SK-N-SH (cell line): ENCODE measurements around the gene RBM4. TPM values are rescaled to one million over a fixed set of nuclear protein-coding genes. Genes with fewer than 3 reads are reported as not detected.

Experiments
- CTCF ChIA-PET: fragments of 300-600, 350-600 bp; formaldehyde crosslinking; extraction: SDS; loops from one replicate; lab custom pipeline; 2021; lab: Yijun Ruan, JAX
- POLR2A ChIA-PET: fragments of 350-600 bp; sonication (Branson Sonifier 250); formaldehyde crosslinking; extraction: SDS; loops from one replicate; lab custom pipeline; 2020; ENCODE audit warnings: antibody characterized with exemption, inconsistent platforms; lab: Yijun Ruan, JAX
- DNase-seq: peaks from one replicate; pipeline ENCODE4 v3.0.0; 2012
- H2AFZ ChIP-seq: fragments of 200-600 bp; sonication (generic); 2 replicates; pipeline ENCODE4 v1.8.1; 2016; ENCODE audit warnings: antibody characterized with exemption, mild to moderate bottlenecking, low read depth
- H3F3A ChIP-seq: fragments of 200-600 bp; sonication (generic); replicated peaks from 2 replicates; pipeline ENCODE3; 2016; ENCODE audit warnings: antibody characterized with exemption, mild to moderate bottlenecking; ENCODE audit not compliant: insufficient read depth
- H3K27ac ChIP-seq, 2 experiments: fragments of 200-500 bp in 1 of 2; fragments of 200-600 bp in 1 of 2; sonication (Bioruptor generic) in 1 of 2; sonication (generic), shearing (Covaris generic) in 1 of 2; 2 replicates each; pipeline versions ENCODE4 v1.5.1 to v1.6.1; 2014 to 2016; ENCODE audit warnings: low read depth in 2 of 2, inconsistent platforms in 1 of 2, low read length in 1 of 2, mild to moderate bottlenecking in 1 of 2, mixed read lengths in 1 of 2
- H3K27me3 ChIP-seq: fragments of 200-600 bp; sonication (generic), shearing (Covaris generic); 2 replicates; pipeline ENCODE4 v1.6.1; 2016; ENCODE audit warnings: mixed run types; ENCODE audit not compliant: insufficient read depth
- H3K36me3 ChIP-seq, 2 experiments: fragments of 200-500 bp in 1 of 2; fragments of 200-600 bp in 1 of 2; sonication (Bioruptor generic) in 1 of 2; sonication (generic) in 1 of 2; replicated peaks in 1 of 2; 2 replicates each; pipeline versions ENCODE3 to v1.5.1; 2014 to 2016; ENCODE audit warnings: low read length in 1 of 2, mild to moderate bottlenecking in 1 of 2; ENCODE audit not compliant: insufficient read depth in 2 of 2, control insufficient read depth in 1 of 2
- H3K4me1 ChIP-seq, 2 experiments: fragments of 200-500 bp in 1 of 2; fragments of 200-600 bp in 1 of 2; sonication (Bioruptor generic) in 1 of 2; sonication (generic), shearing (Covaris generic) in 1 of 2; 2 replicates each; pipeline versions ENCODE4 v1.5.1 to v1.6.1; 2014 to 2016; ENCODE audit warnings: low read depth in 1 of 2, low read length in 1 of 2, mixed run types in 1 of 2; ENCODE audit not compliant: insufficient read depth in 2 of 2, control insufficient read depth in 1 of 2
- H3K4me2 ChIP-seq: fragments of 200-600 bp; sonication (generic), shearing (Covaris generic); 2 replicates; pipeline ENCODE4 v1.6.1; 2017; ENCODE audit warnings: mixed run types
- H3K4me3 ChIP-seq, 2 experiments: fragments of 200-500 bp in 1 of 2; fragments of 200-600 bp in 1 of 2; sonication (Bioruptor generic) in 1 of 2; sonication (generic), shearing (Covaris generic) in 1 of 2; 2 replicates each; pipeline versions ENCODE4 v1.5.1 to v1.8.1; 2014 to 2016; ENCODE audit warnings: low read depth in 2 of 2, inconsistent platforms in 1 of 2, low read length in 1 of 2, mild to moderate bottlenecking in 1 of 2, mixed read lengths in 1 of 2, moderate library complexity in 1 of 2
- H3K79me2 ChIP-seq: fragments of 200-600 bp; sonication (generic); 2 replicates; pipeline ENCODE4 v1.8.1; 2017; ENCODE audit warnings: mild to moderate bottlenecking; ENCODE audit not compliant: insufficient read depth
- H3K9ac ChIP-seq: fragments of 200-600 bp; sonication (generic); 2 replicates; pipeline ENCODE4 v1.6.1; 2017; ENCODE audit warnings: mixed run types
- H3K9me2 ChIP-seq: fragments of 200-600 bp; sonication (generic); 2 replicates; pipeline ENCODE4 v1.6.1; 2017; ENCODE audit warnings: mixed run types
- H3K9me3 ChIP-seq: fragments of 200-600 bp; sonication (generic); 2 replicates; pipeline ENCODE4 v1.6.1; 2017; ENCODE audit warnings: mixed run types, mild to moderate bottlenecking, moderate library complexity
- H4K20me1 ChIP-seq: fragments of 200-600 bp; sonication (generic); 2 replicates; pipeline ENCODE4 v1.6.1; 2017; ENCODE audit warnings: mild to moderate bottlenecking, mixed run types; ENCODE audit not compliant: insufficient read depth
- CHD2 ChIP-seq: fragments of 150-350 bp; IDR thresholded peaks from 2 replicates; pipeline ENCODE4 v1.6.1; 2018; ENCODE audit warnings: low read length; ENCODE audit not compliant: partially characterized antibody
- EP300 ChIP-seq, 2 experiments: IDR thresholded peaks; 2 replicates each; pipeline versions ENCODE4 v1.4.0 to v1.6.1; 2012; ENCODE audit warnings: borderline replicate concordance in 1 of 2, low read depth in 1 of 2, low read length in 1 of 2
- EZH2phosphoT487 ChIP-seq: fragments of 200-600 bp; sonication (generic); IDR thresholded peaks from 2 replicates; pipeline ENCODE4 v1.6.1; 2017; ENCODE audit warnings: low read depth, mixed run types, mild to moderate bottlenecking, antibody characterized with exemption, moderate library complexity, borderline replicate concordance
- FOXJ3 ChIP-seq: sonication (generic); formaldehyde crosslinking; IDR thresholded peaks from 2 replicates; pipeline ENCODE4 v1.5.1; 2020; ENCODE audit warnings: mild to moderate bottlenecking, missing genetic modification reagents
- FOXM1 ChIP-seq: IDR thresholded peaks from 2 replicates; pipeline ENCODE4 v1.4.0; 2012; ENCODE audit warnings: low read depth, mild to moderate bottlenecking
- GABPA ChIP-seq: IDR thresholded peaks from 2 replicates; pipeline ENCODE4 v1.4.0; 2012; ENCODE audit warnings: low read depth, mild to moderate bottlenecking
- GATA2 ChIP-seq: sonication (generic); formaldehyde crosslinking; IDR thresholded peaks from 2 replicates; pipeline ENCODE4 v1.5.0; 2020; ENCODE audit warnings: mild to moderate bottlenecking, missing genetic modification reagents
- JUND ChIP-seq: IDR thresholded peaks from 2 replicates; pipeline ENCODE4 v1.4.0; 2012
- RFX5 ChIP-seq: IDR thresholded peaks from 2 replicates; pipeline ENCODE4 v1.6.1; 2012; ENCODE audit warnings: mild to moderate bottlenecking, improper control_type of control experiment, low read length
- RXRA ChIP-seq: IDR thresholded peaks from 2 replicates; pipeline ENCODE4 v1.4.0; 2012; ENCODE audit warnings: low read depth, mild to moderate bottlenecking, borderline replicate concordance
- SIN3A ChIP-seq: IDR thresholded peaks from 2 replicates; pipeline ENCODE4 v1.6.1; 2012; ENCODE audit warnings: low read depth, mild to moderate bottlenecking, low read length, moderate library complexity, borderline replicate concordance
- SMC3 ChIP-seq: IDR thresholded peaks from 2 replicates; pipeline ENCODE4 v1.6.1; 2012; ENCODE audit warnings: low read depth, low read length, improper control_type of control experiment
- TEAD4 ChIP-seq: IDR thresholded peaks from 2 replicates; pipeline ENCODE4 v1.4.0; 2012; ENCODE audit warnings: mild to moderate bottlenecking, borderline replicate concordance; ENCODE audit not compliant: insufficient read depth
- YY1 ChIP-seq: IDR thresholded peaks from 2 replicates; pipeline ENCODE4 v1.4.0; 2012; ENCODE audit warnings: low read depth, mild to moderate bottlenecking
- WGBS: methylation state at CpG from one replicate; pipeline ENCODE4 v1.1.6; 2017; ENCODE audit warnings: low lambda C conversion rate; 5-methylcytosine and 5-hydroxymethylcytosine counted together
- polyA plus RNA-seq, 3 experiments: library from polyadenylated mRNA; depleted of rRNA; stranded (reverse); fragments of >200 nt; gene quantifications; 2 replicates each; pipeline ENCODE4 v1.2.3, GENCODE V29; 2012
- TF ChIP-seq, protein P1 (sequence below): IDR thresholded peaks from 2 replicates; pipeline ENCODE4; 2012
- TF ChIP-seq, protein P2 (sequence below): fragments of 150-350 bp; IDR thresholded peaks from 2 replicates; pipeline ENCODE4 v1.6.1; 2017; ENCODE audit warnings: antibody characterized with exemption, low read length, low read depth, borderline replicate concordance
- TF ChIP-seq, protein P3 (sequence below): IDR thresholded peaks from 2 replicates; pipeline ENCODE4 v1.4.0; 2012; ENCODE audit warnings: low read depth, borderline replicate concordance
- TF ChIP-seq, protein P4 (sequence below): IDR thresholded peaks from 2 replicates; pipeline ENCODE4 v1.4.0; 2012; ENCODE audit warnings: low read depth
- TF ChIP-seq, protein P5 (sequence below): IDR thresholded peaks from 2 replicates; pipeline ENCODE4 v1.4.0; 2012; ENCODE audit warnings: low read depth, borderline replicate concordance

Gene RBM4
- polyA plus RNA-seq, 1 of the 3 experiments (the other 2 are of a cell fraction) = 202 TPM

DNA sequence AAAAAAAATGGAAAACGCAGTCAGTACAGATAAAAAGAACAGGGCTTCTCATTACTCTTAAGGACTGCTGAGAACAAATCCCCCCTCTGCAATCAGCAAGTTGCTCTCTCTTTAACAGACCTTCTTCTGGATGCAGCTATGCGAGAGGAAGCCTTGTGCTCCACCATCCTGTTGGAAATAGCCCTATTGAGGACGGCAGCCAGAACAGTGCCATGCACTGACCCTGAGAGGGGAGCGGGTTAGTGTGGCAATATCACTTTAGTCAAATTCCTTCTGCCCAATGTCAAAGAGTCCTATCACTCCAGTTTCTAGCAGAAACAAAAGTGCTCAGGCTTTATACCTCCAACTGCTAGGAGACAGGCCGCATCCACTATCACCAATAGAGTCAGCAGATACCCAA, 32.3 kb downstream of the RBM4 start:
- Histone ChIP-seq H3K4me2 (no peak overlapping the region), H3K4me1 (peaks cover 8% of the 10 kb centered on the region in 2 experiments; a peak in 3 of 4 replicates), H4K20me1 (peaks cover 44% of the 10 kb centered on the region), H2AFZ (no peak overlapping the region), H3K9ac (no peak overlapping the region), H3K27ac (no peak overlapping the region), H3K4me3 (no peak overlapping the region), H3K9me2 (no peaks in the 10 kb centered on the region), H3K27me3 (no peaks in the 10 kb centered on the region), H3K36me3 (peaks cover 44 to 60% of the 10 kb centered on the region in 2 experiments), H3K9me3 (no peaks in the 10 kb centered on the region), H3F3A (peaks cover 29% of the 10 kb centered on the region), H3K79me2 (peaks cover 93% of the 10 kb centered on the region)
- TF ChIP-seq, protein P1, sequence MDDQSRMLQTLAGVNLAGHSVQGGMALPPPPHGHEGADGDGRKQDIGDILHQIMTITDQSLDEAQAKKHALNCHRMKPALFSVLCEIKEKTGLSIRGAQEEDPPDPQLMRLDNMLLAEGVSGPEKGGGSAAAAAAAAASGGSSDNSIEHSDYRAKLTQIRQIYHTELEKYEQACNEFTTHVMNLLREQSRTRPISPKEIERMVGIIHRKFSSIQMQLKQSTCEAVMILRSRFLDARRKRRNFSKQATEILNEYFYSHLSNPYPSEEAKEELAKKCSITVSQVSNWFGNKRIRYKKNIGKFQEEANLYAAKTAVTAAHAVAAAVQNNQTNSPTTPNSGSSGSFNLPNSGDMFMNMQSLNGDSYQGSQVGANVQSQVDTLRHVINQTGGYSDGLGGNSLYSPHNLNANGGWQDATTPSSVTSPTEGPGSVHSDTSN = no peak
- TF ChIP-seq RFX5 (no peak), SMC3 (no peak), GATA2 (CRISPR knock-in tag) (no peak), YY1 (no peak), RXRA (no peak), TEAD4 (no peak), GABPA (no peak), CHD2 (no peak), FOXJ3 (CRISPR knock-in tag) (no peak), JUND (no peak), FOXM1 (no peak), EZH2phosphoT487 (no peak), EP300 (IDR thresholded peaks at IDR 0.05; ENCODE audit: borderline replicate concordance in 1 of 2, low read depth in 1 of 2, low read length in 1 of 2) (no peak), SIN3A (no peak)
- TF ChIP-seq, protein P2, sequence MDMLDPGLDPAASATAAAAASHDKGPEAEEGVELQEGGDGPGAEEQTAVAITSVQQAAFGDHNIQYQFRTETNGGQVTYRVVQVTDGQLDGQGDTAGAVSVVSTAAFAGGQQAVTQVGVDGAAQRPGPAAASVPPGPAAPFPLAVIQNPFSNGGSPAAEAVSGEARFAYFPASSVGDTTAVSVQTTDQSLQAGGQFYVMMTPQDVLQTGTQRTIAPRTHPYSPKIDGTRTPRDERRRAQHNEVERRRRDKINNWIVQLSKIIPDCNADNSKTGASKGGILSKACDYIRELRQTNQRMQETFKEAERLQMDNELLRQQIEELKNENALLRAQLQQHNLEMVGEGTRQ = no peak
- TF ChIP-seq, protein P3, sequence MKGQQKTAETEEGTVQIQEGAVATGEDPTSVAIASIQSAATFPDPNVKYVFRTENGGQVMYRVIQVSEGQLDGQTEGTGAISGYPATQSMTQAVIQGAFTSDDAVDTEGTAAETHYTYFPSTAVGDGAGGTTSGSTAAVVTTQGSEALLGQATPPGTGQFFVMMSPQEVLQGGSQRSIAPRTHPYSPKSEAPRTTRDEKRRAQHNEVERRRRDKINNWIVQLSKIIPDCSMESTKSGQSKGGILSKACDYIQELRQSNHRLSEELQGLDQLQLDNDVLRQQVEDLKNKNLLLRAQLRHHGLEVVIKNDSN = no peak
- TF ChIP-seq, protein P4, sequence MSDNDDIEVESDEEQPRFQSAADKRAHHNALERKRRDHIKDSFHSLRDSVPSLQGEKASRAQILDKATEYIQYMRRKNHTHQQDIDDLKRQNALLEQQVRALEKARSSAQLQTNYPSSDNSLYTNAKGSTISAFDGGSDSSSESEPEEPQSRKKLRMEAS = no peak
- TF ChIP-seq, protein P5, sequence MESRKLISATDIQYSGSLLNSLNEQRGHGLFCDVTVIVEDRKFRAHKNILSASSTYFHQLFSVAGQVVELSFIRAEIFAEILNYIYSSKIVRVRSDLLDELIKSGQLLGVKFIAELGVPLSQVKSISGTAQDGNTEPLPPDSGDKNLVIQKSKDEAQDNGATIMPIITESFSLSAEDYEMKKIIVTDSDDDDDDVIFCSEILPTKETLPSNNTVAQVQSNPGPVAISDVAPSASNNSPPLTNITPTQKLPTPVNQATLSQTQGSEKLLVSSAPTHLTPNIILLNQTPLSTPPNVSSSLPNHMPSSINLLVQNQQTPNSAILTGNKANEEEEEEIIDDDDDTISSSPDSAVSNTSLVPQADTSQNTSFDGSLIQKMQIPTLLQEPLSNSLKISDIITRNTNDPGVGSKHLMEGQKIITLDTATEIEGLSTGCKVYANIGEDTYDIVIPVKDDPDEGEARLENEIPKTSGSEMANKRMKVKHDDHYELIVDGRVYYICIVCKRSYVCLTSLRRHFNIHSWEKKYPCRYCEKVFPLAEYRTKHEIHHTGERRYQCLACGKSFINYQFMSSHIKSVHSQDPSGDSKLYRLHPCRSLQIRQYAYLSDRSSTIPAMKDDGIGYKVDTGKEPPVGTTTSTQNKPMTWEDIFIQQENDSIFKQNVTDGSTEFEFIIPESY = no peak
- ChIA-PET CTCF (interaction anchor here (2.2 kb wide), 1 partner anchor 163 kb away, joined by 6 read pairs; no protein-coding TSS in a partner anchor), POLR2A (no interaction called here)
- no peak for DNase-seq
- 93% methylated on average over 4 of the region's 5 CpGs for WGBS
